GM20000 (cell line): Measurements from ENCODE around the gene EPHA6.

ENCODE experiments used
- DNase-seq: peaks from one replicate; pipeline ENCODE4 v3.0.0; 2012; ENCODE audit warnings: low spot score
- CTCF ChIP-seq: IDR thresholded peaks from 2 replicates; pipeline ENCODE4 v1.5.1; 2012; ENCODE audit warnings: mild to moderate bottlenecking, control low read depth; ENCODE audit errors: extremely low read depth, missing control alignments

The EPHA6 gene

DNA sequence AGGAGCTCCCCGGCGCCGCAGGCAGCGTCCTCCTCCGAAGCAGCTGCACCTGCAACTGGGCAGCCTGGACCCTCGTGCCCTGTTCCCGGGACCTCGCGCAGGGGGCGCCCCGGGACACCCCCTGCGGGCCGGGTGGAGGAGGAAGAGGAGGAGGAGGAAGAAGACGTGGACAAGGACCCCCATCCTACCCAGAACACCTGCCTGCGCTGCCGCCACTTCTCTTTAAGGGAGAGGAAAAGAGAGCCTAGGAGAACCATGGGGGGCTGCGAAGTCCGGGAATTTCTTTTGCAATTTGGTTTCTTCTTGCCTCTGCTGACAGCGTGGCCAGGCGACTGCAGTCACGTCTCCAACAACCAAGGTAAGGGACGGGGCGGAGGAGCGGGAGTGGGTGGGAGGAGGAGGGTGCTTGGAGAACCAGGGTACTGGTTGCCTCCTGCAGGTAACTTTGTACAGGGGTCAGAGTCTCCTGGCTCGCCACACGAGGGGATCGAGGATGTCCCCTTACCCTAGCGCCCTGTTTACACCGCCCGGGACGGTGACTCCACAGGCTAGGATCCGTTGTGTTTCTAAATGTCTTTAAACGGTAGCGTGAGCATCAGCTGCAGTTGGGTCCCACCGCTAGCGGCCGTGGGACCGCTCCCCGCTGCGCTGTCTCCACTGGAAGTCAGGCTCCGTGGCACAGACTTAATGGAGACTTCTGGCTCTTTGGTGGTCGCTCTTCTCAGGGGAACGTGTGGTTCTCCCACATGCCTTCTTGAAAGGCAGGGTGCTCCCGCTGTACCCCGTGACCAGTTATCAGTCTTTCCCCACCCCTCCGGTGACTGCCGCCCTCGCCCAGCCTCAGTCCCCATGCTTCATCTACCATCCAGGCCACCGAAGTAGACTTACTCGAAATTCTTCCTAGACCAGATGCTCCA lies 515 bp downstream of the EPHA6 start:
- no peak for TF ChIP-seq CTCF
- DNase-seq, result peak; percentile 7

GRCh38 chr3:96831175-96831574 lies 16.8 kb downstream of the EPHA6 start:
- no peak for DNase-seq
- TF ChIP-seq CTCF, result no peak

DNA sequence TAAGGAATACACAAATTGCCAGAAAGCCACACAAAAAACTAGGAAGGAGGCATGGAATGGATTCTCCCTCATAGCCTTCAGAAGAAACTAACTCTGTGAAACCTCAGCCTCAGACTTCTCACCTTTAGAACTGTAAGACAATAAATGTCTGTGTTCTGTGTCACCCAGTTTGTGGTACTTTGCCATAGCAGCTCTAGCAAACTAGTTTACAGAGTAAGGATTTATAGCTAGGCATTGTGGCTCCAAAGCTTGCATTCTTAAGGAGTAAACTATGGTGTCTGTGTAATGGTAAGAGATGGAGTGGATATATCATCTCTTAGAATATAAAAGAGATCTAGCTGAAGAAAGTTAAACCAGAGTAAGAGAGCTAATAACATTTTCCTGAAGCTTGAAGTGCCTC lies 18.9 kb downstream of the EPHA6 start:
- no peak for TF ChIP-seq CTCF

GRCh38 chr3:96836153-96836915 lies 21.9 kb downstream of the EPHA6 start:
- no peak for DNase-seq
- TF ChIP-seq CTCF, result no peak

More for the DNA sequence above, 18.9 kb downstream of the EPHA6 start:
- DNase-seq, result no peak

GRCh38 chr3:96843505-96844203 lies 29.3 kb downstream of the EPHA6 start:
- DNase-seq, result no peak

DNA sequence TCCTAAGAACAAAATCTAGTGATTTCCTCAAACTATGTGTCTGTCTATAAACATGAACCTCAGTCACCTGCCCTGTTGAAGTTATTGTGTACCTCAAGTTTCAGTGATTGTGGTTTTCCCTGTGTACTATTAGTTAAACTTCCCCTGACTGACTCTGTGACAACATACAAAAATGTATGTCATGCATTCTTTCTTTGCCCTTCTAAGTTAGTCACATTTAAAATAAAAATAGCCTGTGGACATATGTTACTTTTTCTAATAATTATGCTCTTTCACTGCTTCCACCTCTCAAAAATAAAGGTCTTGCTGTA lies 29.8 kb downstream of the EPHA6 start:
- TF ChIP-seq CTCF, result no peak
- no peak for DNase-seq

More at GRCh38 chr3:96843505-96844203, 29.3 kb downstream of the EPHA6 start:
- TF ChIP-seq CTCF, result no peak

GRCh38 chr3:96852849-96853248 lies 38.5 kb downstream of the EPHA6 start:
- no peak for TF ChIP-seq CTCF
- DNase-seq, result no peak
